GM19099 (cell line): Measurements from ENCODE around the gene ADAM21.

Source experiments
- POLR2A ChIP-seq: IDR thresholded peaks from 3 replicates; pipeline ENCODE4 v1.6.1; 2011; ENCODE audit warnings: low read depth; ENCODE audit not compliant: insufficient read length; ENCODE audit errors: extremely low read depth

ADAM21 gene

DNA sequence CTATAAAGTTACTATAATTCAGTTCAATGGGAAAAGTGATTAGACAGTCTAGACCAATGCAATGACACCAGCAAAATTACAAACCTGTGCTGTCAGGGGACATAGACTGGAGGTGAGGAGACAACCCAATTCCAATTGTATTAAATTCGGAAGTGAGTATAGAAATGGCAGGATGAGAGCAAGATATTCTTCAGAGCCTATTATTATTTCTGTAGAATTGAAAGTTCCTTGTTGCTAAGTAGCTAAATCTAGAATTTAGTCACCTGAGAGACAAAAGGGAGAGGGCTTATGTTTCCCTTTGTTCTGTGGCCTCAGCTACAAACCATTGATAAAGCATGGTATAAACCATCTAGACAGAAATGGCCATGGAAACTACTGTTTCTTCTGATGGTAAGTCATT, at the start of gene ADAM21:
ADAM21 (plus strand) TSS at position 301 of the 400 bp plus-strand sequence. CDS start 5,326 bp downstream, outside the sequence.
- no peak for TF ChIP-seq POLR2A

DNA sequence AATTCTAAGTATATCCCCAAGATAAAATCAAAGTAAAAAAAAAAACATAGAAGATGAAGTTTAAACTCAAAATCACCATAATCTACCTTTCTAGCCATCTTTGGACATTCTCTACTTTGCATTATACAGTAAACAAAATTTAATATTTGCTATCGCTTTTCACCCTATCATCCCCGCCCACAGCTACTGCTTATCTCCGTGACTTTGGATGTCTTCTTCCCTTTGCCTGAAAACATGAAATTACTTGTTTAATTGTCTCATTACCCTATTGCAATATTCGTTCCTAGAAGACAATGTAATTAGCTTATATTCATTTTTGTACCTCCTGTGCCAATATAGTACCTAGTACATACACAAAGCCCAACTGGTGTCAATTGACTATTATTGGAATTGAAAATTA, 44.4 kb upstream of the ADAM21 start:
- no peak for TF ChIP-seq POLR2A

DNA sequence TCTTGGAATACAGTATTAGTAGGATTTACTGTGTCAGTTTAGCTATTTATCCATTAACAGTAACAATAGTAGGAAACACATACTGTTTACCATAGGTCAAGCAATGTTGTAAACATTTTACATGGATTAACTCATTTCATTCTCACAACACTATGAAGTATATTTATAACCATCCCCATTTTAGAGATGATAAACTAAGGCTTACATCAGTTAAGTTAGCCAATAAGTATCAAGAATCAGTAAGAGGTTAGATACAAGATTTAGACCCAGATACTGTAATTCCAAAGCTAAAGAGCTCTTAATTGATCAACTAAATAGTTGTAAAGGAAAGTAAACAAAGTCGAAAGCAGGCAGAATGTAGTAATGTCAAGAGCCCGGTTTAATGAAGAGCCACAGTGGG, 36.2 kb upstream of the ADAM21 start:
- TF ChIP-seq POLR2A: no peak

- TF ChIP-seq POLR2A: no peak
Observed at GRCh38 chr14:70416338-70416724, 35.6 kb upstream of the ADAM21 start.

DNA sequence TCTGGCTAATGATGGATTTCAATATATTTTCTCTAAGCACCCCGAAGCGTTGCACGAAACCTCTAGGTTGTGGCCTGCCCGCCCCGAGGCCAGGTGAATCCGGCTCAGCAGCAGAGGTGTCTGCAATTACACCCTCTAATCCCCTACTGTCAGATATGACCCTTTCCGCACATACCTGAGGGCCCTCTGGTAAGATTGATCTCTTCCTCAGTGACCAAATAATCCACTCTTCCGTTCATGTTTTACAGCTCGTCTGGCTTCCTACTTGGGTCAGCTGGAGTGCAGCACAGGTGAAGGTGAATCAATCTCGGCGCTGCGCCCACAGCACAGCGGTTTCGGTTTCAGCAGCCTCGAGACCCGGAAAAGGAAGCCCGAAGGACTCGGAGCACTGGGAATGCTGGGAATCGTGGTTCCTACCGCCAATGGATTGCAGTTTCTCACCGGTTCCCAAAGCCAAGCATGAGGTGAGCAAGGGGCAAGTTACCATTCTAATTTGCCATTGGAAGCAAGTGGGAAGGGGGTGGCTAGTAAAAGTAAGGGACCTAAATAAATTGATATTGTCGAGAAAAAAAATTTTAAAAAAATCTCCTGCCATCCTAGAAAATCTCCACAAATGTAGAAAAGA, 35.1 kb upstream of the ADAM21 start, which contains the start of gene SYNJ2BP:
SYNJ2BP (minus strand) TSS at position 366 of the 625 bp plus-strand sequence; CDS start at position 239, 127 bp downstream.
- peak; percentile 55 for TF ChIP-seq POLR2A

- TF ChIP-seq POLR2A: no peak
Observed at GRCh38 chr14:70422538-70422937, 29.4 kb upstream of the ADAM21 start.

- no peak for TF ChIP-seq POLR2A
Observed at GRCh38 chr14:70425354-70425753, 26.6 kb upstream of the ADAM21 start.

GRCh38 chr14:70436867-70437266, 15.1 kb upstream of the ADAM21 start:
- TF ChIP-seq POLR2A: no peak

DNA sequence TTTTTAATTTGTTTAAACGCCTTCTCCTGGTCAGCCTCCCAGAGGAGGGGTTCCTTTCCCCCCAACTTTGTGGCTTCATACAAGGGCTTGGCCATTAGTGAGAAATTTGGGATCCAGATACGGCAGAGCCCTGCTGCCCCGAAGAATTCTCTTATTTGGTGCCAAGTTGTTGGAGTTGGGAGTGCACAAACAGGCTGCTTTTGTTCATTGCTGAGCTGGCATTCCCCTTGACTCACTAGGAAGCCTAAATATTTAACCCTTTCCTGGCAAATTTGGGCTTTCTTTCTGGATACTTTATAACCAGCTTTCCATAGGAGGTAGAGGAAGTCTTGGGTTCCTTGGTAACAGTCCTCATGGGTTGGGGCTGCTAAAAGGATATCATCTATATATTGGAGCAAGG, 10.3 kb upstream of the ADAM21 start:
- no peak for TF ChIP-seq POLR2A

DNA sequence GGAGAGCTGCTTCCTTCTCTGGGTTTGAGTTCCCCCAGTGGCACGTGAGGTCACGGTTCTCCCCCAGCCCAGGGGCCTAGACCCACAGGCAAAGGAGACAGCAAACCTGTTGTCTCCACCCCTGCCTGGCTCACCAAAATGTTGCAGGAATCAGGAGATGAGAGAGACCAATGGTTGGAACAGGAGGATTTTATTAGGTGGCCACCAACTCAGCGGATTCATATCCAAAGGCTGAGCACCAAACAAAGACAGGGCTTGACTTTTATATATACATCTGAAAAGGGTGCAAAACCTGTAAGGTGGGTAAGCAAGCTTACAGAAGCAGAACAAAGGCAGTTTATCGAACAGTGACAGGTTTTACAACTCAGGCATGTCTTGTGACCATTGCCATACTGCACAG, 9.2 kb upstream of the ADAM21 start:
- no peak for TF ChIP-seq POLR2A

DNA sequence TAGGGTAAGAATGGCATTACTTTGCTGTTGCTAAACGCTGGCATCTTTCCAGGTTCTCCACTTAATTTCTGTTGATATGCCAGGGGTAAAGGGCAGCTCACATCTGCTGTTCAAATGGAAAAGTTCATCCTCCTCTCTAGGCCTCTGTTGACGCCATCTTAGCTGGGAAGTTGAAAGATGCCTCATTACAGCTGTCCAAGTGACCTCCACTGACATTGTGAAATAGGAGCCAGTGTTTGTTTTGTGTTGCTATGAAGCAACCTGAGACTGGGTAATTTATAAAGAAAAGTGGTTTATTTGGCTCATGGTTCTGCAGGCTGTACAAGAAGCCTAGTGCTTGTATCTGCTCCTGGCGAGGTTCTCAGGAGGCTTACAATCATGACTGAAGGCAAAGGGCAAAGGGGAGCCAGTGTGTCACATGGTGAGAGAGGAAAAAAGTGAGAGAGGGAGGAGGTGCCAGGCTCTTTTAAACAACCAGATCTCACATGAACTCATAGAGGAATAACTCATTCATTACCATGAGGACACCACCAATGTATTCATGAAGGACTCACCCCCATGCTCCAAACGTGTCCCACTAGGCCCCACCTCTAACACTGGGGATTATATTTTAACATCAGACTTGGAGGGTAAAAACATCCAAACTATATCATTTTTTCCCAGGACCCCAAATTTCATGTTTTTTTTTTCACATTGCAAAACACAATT, 3.2 kb upstream of the ADAM21 start:
- TF ChIP-seq POLR2A: no peak

DNA sequence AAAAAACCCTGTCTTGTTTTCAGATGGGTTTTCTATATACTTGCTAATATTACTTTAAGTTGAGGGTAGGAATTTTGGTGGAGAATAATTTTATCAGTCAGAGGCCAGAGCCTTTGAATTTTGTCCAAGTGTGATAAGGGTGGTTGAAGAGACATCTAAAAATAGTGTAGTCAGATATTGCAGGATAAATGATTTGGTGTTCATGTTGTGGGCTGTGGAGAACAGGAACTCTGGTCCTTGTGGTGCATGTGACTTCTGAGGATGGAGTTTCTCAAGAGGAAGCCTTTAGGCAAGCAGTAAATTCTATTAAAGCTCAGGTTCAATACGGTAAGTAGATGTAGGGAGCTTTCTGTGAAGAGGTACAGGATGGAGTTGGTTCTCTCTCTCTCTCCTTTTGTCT, 2.8 kb downstream of the ADAM21 start:
- TF ChIP-seq POLR2A: no peak

DNA sequence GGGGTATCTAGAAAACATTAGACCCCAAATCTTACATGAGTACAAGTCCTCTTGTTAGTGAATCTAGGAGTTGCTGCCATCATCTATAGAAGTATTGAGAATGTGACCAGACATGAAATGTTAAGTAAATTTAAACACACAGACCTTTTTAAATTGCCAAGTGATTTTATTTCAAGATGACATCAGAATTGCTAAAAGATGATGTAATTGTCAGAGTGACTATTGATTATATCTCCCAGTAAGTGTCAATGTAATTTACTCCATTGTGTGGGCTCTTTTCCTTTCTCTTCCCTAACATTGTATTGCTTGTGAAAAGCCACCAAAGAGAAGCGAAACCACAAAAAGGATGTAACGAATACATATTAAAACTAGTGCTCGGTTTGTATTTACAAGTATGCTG, 16.8 kb downstream of the ADAM21 start:
- TF ChIP-seq POLR2A: no peak

DNA sequence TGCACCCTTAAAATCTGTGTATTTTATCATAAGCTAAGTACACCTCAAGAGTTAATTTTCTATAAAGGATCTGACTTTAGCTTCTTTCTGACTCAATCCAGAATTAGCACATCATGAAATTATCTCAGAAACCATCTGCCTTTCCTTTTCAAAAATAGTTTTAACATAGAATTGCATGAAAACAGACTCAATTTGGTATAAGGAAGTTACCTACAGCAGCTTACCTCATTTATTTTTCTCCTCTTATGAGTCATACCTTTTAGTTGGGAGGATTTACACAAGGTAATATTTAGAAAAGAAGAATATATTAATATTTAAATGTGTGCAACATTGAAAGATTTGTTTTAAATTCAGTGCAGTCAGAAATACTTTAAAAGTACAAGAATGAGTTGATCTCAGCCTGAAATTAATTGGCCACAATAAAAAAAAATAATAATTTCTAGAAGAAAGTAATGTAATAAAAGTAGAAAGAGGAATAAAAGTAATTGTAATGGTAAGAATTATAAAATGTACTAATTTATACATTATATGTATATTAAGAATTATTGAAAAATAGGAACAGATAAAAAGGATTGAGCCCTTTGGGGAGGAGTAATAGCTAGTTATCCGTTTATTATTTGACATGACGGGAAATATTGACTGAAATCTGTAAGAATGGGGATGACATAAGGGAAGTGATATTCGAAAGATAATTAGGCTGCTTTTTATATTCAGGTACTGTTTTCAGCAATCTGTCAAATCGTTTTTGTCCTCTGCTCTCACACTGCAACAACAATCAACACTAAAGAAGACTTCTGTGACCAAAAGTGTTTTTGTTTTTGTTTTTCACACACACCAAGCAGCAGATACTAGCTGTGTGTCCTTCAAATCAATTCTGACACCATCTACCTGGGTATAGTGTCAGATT, 20.5 kb downstream of the ADAM21 start:
- TF ChIP-seq POLR2A: no peak

DNA sequence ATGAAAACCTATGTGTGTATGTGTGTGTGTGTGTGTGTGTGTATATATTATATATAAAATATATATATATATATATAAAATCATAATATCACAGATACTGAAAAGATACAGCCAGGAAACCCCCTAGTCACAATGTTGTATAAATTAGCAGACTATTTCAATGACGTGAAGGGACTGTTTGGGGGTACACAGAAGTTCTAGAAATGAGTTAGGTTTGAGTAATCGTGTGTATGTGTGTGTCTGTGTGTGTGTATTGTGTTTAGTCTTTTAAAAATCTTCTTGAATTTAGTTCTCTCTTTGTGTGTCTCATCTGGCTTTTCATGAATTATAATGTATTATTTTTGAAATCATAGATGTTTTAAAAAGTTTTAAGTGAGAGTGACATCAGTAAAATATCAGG, 21.9 kb downstream of the ADAM21 start:
- no peak for TF ChIP-seq POLR2A

- TF ChIP-seq POLR2A: no peak
Observed at GRCh38 chr14:70489579-70490200, 37.7 kb downstream of the ADAM21 start.

DNA sequence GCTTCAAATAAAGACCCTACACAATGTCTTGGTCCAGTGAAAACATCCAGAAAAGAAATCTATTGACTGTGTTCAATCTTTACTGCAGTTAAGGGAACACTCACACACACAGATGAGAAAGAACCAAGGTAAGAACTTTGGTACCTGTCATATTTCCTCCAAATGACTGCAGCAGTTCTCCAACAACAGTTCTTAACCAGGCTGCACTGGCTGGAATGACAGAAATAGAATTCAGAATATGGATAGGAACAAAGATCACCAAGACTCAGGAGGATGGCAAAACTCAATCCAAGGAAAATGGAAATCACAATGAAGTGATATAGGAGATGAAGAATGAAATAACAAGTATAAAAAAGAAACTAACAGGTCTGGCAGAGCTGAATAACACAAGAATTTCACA, 46.2 kb downstream of the ADAM21 start:
- no peak for TF ChIP-seq POLR2A
